WTC11 (cell line): ENCODE results near the gene PTPRO.

Experiments used
- ZNF671 ChIP-seq: fragments of 250-450 bp; sonication (Bioruptor Pico); IDR thresholded peaks from 2 replicates; pipeline ENCODE4 v1.8.0; 2021; ENCODE audit warnings: mild to moderate bottlenecking
- TF ChIP-seq, protein P1 (sequence below): sonication (generic); formaldehyde crosslinking; IDR thresholded peaks from 2 replicates; pipeline ENCODE4 v1.8.1; 2023; ENCODE audit warnings: mild to moderate bottlenecking, missing genetic modification reagents
- TF ChIP-seq, protein P2 (sequence below): fragments of 250-450 bp; sonication (Bioruptor Pico); conservative IDR thresholded peaks from 2 replicates; pipeline ENCODE4 v1.9.0; 2021; ENCODE audit warnings: mild to moderate bottlenecking
- TF ChIP-seq, protein P3 (sequence below): fragments of 200-600 bp; IDR thresholded peaks from 2 replicates; pipeline ENCODE4 v1.8.0; 2022; ENCODE audit warnings: antibody characterized with exemption

DNA sequence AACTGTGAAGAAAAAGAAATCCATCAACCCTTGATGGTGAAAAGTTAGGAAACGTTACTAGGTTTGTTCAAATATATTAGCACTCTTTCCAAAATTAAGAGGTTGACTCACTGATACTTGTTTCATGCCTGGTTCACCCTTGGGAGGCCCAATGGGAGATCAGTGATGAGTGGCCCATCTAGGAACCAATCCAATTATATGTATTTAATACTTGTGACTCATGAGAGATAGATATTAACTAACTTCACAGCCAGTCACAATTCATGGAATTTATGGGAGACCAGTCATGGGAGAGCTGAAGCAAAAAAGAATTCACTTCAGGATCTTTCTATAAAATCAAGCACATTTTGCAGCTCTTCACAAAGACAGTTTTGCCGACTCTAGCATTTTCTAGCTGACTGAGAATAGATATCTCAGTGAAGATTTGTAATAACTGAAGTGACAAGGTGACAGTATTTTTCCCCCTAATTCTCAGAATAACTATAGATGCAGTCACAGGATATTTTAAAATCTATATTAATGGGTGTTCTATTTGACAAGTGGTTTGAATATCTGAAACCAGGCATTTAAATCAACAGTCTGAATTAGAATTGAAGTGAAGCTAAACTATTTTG, 236.7 kb downstream of the PTPRO start:
- TF ChIP-seq ZNF671 (CRISPR knock-in tag), result no peak
- TF ChIP-seq, protein P1, sequence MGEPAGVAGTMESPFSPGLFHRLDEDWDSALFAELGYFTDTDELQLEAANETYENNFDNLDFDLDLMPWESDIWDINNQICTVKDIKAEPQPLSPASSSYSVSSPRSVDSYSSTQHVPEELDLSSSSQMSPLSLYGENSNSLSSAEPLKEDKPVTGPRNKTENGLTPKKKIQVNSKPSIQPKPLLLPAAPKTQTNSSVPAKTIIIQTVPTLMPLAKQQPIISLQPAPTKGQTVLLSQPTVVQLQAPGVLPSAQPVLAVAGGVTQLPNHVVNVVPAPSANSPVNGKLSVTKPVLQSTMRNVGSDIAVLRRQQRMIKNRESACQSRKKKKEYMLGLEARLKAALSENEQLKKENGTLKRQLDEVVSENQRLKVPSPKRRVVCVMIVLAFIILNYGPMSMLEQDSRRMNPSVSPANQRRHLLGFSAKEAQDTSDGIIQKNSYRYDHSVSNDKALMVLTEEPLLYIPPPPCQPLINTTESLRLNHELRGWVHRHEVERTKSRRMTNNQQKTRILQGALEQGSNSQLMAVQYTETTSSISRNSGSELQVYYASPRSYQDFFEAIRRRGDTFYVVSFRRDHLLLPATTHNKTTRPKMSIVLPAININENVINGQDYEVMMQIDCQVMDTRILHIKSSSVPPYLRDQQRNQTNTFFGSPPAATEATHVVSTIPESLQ (CRISPR knock-in tag), result no peak
- TF ChIP-seq, protein P2, sequence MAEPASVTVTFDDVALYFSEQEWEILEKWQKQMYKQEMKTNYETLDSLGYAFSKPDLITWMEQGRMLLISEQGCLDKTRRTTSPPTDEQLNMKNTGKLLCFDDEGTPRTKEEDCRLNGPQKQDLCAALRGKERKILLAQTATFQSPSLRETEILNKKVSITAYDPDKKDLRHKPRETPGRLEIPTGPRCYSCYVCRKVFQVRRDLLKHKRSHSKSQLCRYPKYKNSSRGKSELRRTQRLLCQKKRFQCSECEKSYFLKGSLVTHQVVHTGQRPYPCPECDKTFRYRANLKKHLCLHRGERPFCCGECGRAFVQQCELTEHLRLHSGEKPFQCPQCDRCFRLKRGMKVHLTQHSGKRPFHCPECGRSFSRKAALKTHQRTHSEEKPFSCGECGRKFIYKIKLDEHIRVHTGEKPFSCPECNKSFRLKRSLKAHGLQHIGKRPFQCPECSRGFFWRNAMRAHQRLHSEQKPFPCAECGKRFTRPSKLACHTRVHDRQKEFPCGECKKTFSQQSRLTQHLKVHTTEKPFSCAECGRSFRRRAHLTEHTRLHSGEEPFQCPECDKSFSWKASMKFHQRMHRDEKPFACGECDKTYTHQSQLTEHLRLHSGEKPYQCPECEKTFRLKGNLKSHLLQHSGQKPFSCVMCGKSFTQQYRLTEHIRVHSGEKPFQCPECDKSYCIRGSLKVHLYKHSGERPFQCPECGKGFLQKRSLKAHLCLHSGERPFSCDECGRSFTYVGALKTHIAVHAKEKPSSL (CRISPR knock-in tag), result no peak
- TF ChIP-seq, protein P3, sequence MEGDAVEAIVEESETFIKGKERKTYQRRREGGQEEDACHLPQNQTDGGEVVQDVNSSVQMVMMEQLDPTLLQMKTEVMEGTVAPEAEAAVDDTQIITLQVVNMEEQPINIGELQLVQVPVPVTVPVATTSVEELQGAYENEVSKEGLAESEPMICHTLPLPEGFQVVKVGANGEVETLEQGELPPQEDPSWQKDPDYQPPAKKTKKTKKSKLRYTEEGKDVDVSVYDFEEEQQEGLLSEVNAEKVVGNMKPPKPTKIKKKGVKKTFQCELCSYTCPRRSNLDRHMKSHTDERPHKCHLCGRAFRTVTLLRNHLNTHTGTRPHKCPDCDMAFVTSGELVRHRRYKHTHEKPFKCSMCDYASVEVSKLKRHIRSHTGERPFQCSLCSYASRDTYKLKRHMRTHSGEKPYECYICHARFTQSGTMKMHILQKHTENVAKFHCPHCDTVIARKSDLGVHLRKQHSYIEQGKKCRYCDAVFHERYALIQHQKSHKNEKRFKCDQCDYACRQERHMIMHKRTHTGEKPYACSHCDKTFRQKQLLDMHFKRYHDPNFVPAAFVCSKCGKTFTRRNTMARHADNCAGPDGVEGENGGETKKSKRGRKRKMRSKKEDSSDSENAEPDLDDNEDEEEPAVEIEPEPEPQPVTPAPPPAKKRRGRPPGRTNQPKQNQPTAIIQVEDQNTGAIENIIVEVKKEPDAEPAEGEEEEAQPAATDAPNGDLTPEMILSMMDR, result no peak
